Breast epithelium (tissue), 4 donors: Measurements from ENCODE around the gene AHI1. TPM values are rescaled to one million over a fixed set of nuclear protein-coding genes. Genes with fewer than 3 reads are reported as not detected.

Experiments used
- DNase-seq, 2 donors: peaks; one replicate each; pipeline ENCODE4 v3.0.0-alpha.2; 2019; ENCODE audit warnings: low spot score in 2 of 2
- H3K27ac ChIP-seq, 2 donors: fragments of 200-600 bp; sonication (generic) in 1 of 2; one replicate each; pipeline ENCODE4 v1.5.1; 2016 to 2019; ENCODE audit warnings: mild to moderate bottlenecking in 1 of 2
- H3K27me3 ChIP-seq, 2 donors: fragments of 200-600 bp; sonication (generic) in 1 of 2; one replicate each; pipeline versions ENCODE4 v1.5.1 to v1.6.0; 2017 to 2019; ENCODE audit warnings: control low read depth in 1 of 2, mild to moderate bottlenecking in 1 of 2
- H3K36me3 ChIP-seq: fragments of 200-600 bp; one replicate; pipeline ENCODE4 v1.5.1; 2019
- H3K4me1 ChIP-seq, 2 donors: fragments of 200-600 bp; sonication (generic); one replicate each; pipeline ENCODE4 v1.5.1; 2016 to 2019; ENCODE audit warnings: control low read depth in 1 of 2
- H3K4me3 ChIP-seq, 3 donors: fragments of 200-600 bp; sonication (generic); 1 replicate in 2 of 3; 2 replicates in 1 of 3; pipeline ENCODE4 v1.5.1; 2016 to 2019; ENCODE audit warnings: mild to moderate bottlenecking in 3 of 3, moderate library complexity in 2 of 3
- H3K9me3 ChIP-seq, 2 donors: fragments of 200-600 bp; sonication (generic) in 1 of 2; one replicate each; pipeline ENCODE4 v1.5.1; 2016 to 2019; ENCODE audit warnings: control low read depth in 1 of 2
- POLR2A ChIP-seq: fragments of 450-650 bp; IDR thresholded peaks from one replicate; pipeline ENCODE4 v1.6.1; 2016; ENCODE audit warnings: antibody characterized with exemption, mild to moderate bottlenecking, moderate library complexity
- POLR2AphosphoS5 ChIP-seq, 3 donors: sonication (generic); formaldehyde crosslinking; IDR thresholded peaks; one replicate each; pipeline ENCODE4 v1.6.1; 2017; ENCODE audit warnings: antibody characterized with exemption in 3 of 3
- intact Hi-C: fragments of 100-400 bp; cut with DNase I; formaldehyde crosslinking; loops from one replicate; pipeline ENCODE4 v1.15.1; 2023; ENCODE audit warnings: low total_unique reads
- total RNA-seq, 3 donors: library from RNA; depleted of rRNA; stranded (reverse); fragments of >200 nt; gene quantifications; one replicate each; pipeline ENCODE4 v1.1.0, GENCODE V29; 2016
- TF ChIP-seq, protein P1 (sequence below), 3 donors: fragments of 450-650 bp; IDR thresholded peaks; one replicate each; pipeline ENCODE4 v1.5.1; 2016 to 2017; ENCODE audit warnings: antibody characterized with exemption in 3 of 3, mild to moderate bottlenecking in 3 of 3, moderate library complexity in 3 of 3

The AHI1 gene
- total RNA-seq, 3 donors from 2014 or later = 23.5 to 62.2 (median 49.8) TPM

GRCh38 chr6:135233686-135234491 lies 263.7 kb downstream of the AHI1 start:
- TF ChIP-seq, protein P1, sequence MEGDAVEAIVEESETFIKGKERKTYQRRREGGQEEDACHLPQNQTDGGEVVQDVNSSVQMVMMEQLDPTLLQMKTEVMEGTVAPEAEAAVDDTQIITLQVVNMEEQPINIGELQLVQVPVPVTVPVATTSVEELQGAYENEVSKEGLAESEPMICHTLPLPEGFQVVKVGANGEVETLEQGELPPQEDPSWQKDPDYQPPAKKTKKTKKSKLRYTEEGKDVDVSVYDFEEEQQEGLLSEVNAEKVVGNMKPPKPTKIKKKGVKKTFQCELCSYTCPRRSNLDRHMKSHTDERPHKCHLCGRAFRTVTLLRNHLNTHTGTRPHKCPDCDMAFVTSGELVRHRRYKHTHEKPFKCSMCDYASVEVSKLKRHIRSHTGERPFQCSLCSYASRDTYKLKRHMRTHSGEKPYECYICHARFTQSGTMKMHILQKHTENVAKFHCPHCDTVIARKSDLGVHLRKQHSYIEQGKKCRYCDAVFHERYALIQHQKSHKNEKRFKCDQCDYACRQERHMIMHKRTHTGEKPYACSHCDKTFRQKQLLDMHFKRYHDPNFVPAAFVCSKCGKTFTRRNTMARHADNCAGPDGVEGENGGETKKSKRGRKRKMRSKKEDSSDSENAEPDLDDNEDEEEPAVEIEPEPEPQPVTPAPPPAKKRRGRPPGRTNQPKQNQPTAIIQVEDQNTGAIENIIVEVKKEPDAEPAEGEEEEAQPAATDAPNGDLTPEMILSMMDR (IDR thresholded peaks at IDR 0.05) = no peak
- no peak for TF ChIP-seq POLR2A
- no peak for TF ChIP-seq POLR2AphosphoS5 (IDR thresholded peaks at IDR 0.05)

More at GRCh38 chr6:135233686-135234491, 263.7 kb downstream of the AHI1 start:
- no peak for DNase-seq
- intact Hi-C loops = no loop called here
- H3K4me1 ChIP-seq = no peaks in the 10 kb centered on the region
- no peaks in the 10 kb centered on the region for H3K36me3 ChIP-seq
- no peak overlapping the region for H3K27ac ChIP-seq
- no peaks in the 10 kb centered on the region for H3K9me3 ChIP-seq
- H3K4me3 ChIP-seq = no peak overlapping the region
- H3K27me3 ChIP-seq = no peaks in the 10 kb centered on the region
